B cell (primary cell): ENCODE data around the gene KCTD20.

Experiments used
- CTCF ChIP-seq: fragments of 200-600 bp; IDR thresholded peaks from one replicate; pipeline ENCODE4 v1.8.0; 2022; ENCODE audit warnings: antibody characterized with exemption, mild to moderate bottlenecking
- EZH2 ChIP-seq: IDR thresholded peaks from 2 replicates; pipeline ENCODE4 v1.6.1; 2012; ENCODE audit warnings: borderline replicate concordance, low read depth, mild to moderate bottlenecking, moderate library complexity, low read length; ENCODE audit not compliant: insufficient read depth, poor library complexity, severe bottlenecking

GRCh38 chr6:36519352-36519751, 76.6 kb downstream of the KCTD20 start:
- no peak for TF ChIP-seq CTCF
- TF ChIP-seq EZH2: no peak
